KBM-7 (cell line): ENCODE measurements around the gene AQP4.

Source experiments
- DNase-seq: peaks from one replicate; pipeline ENCODE4 v3.0.0-alpha.2; 2015
- in situ Hi-C: fragments of 300-500 bp; cut with MboI; formaldehyde crosslinking; loops from 2 replicates; pipeline ENCODE4 v1.14.3; 2020; ENCODE audit warnings: low sequenced_read_pairs, low pct_unique_long_range_greater_than_20kb, mixed read lengths

The AQP4 gene

GRCh38 chr18:26853401-26853800 lies 12.1 kb downstream of the AQP4 start:
- in situ Hi-C loops: no loop called here
- no peak for DNase-seq

- no peak for DNase-seq
- in situ Hi-C loops: no loop called here
These were observed 21.7 kb downstream of the AQP4 start for GRCh38 chr18:26843760-26844159.

- in situ Hi-C loops: no loop called here
These were observed 24.5 kb downstream of the AQP4 start for GRCh38 chr18:26840965-26841364.

GRCh38 chr18:26839609-26840008 lies 25.9 kb downstream of the AQP4 start:
- DNase-seq: no peak
- in situ Hi-C loops: no loop called here

More at GRCh38 chr18:26840965-26841364, 24.5 kb downstream of the AQP4 start:
- DNase-seq: no peak

- in situ Hi-C loops: no loop called here
- no peak for DNase-seq
These were observed 33.2 kb downstream of the AQP4 start for GRCh38 chr18:26832302-26832701.

- in situ Hi-C loops: no loop called here
- DNase-seq: no peak
These were observed 37.9 kb downstream of the AQP4 start for GRCh38 chr18:26827581-26827980.

- in situ Hi-C loops: no loop called here
- DNase-seq: no peak
These were observed 38.8 kb downstream of the AQP4 start for GRCh38 chr18:26826656-26827235.

GRCh38 chr18:26821181-26821580 lies 44.3 kb downstream of the AQP4 start:
- DNase-seq: no peak
- in situ Hi-C loops: no loop called here

- no peak for DNase-seq
- in situ Hi-C loops: no loop called here
These were observed 46.5 kb downstream of the AQP4 start for GRCh38 chr18:26819046-26819445.

GRCh38 chr18:26818461-26818860 lies 47.0 kb downstream of the AQP4 start:
- in situ Hi-C loops: no loop called here
- no peak for DNase-seq

- DNase-seq: peak; percentile 17
- in situ Hi-C loops: no loop called here
These were observed 52.5 kb downstream of the AQP4 start for GRCh38 chr18:26813043-26813442.

GRCh38 chr18:26812462-26812861 lies 53.0 kb downstream of the AQP4 start:
- in situ Hi-C loops: no loop called here

GRCh38 chr18:26809346-26809745 lies 56.2 kb downstream of the AQP4 start:
- no peak for DNase-seq
- in situ Hi-C loops: no loop called here

More at GRCh38 chr18:26812462-26812861, 53.0 kb downstream of the AQP4 start:
- no peak for DNase-seq

GRCh38 chr18:26806224-26806623 lies 59.3 kb downstream of the AQP4 start:
- in situ Hi-C loops: no loop called here
- DNase-seq: no peak

GRCh38 chr18:26804519-26804918 lies 61.0 kb downstream of the AQP4 start:
- no peak for DNase-seq
- in situ Hi-C loops: no loop called here

GRCh38 chr18:26803643-26804042 lies 61.9 kb downstream of the AQP4 start:
- in situ Hi-C loops: no loop called here
- DNase-seq: no peak

- in situ Hi-C loops: no loop called here
- DNase-seq: no peak
These were observed 62.9 kb downstream of the AQP4 start for GRCh38 chr18:26802330-26803200.
